OCI-LY3 (cell line): ENCODE results near the gene YPEL4.

ENCODE experiments used
- H2AFZ ChIP-seq: fragments of 200-600, 300-600 bp; shearing (Covaris generic); 2 replicates; pipeline ENCODE4 v1.6.0; 2014; ENCODE audit warnings: antibody characterized with exemption, low read depth, low read length
- H3K27ac ChIP-seq: fragments of 200-600, 300-600 bp; sonication (generic); 2 replicates; pipeline ENCODE4 v1.5.1; 2014; ENCODE audit warnings: mild to moderate bottlenecking, low read length, moderate library complexity, mixed read lengths
- H3K27me3 ChIP-seq: fragments of 200-600, 300-600 bp; sonication (generic); 2 replicates; pipeline ENCODE4 v1.6.1; 2014; ENCODE audit warnings: low read depth, low read length, mixed read lengths
- H3K36me3 ChIP-seq: fragments of 200-600, 300-600 bp; sonication (generic); replicated peaks from 2 replicates; pipeline ENCODE3; 2014; ENCODE audit warnings: low read depth, low read length, mixed read lengths
- H3K4me1 ChIP-seq: fragments of 300-600, 200-600 bp; sonication (generic); 2 replicates; pipeline ENCODE4 v1.6.1; 2014; ENCODE audit warnings: low read length, mixed read lengths
- H3K4me2 ChIP-seq: fragments of 200-600, 300-600 bp; sonication (generic); 2 replicates; pipeline ENCODE4 v1.6.1; 2014; ENCODE audit warnings: low read length, mixed read lengths
- H3K4me3 ChIP-seq: fragments of 300-600, 200-600 bp; sonication (generic); 2 replicates; pipeline ENCODE4 v1.5.1; 2014; ENCODE audit warnings: antibody characterized with exemption, mild to moderate bottlenecking, low read length, moderate library complexity
- H3K79me2 ChIP-seq: fragments of 300-600, 200-600 bp; shearing (Covaris generic); 2 replicates; pipeline ENCODE4 v1.6.1; 2014; ENCODE audit warnings: mild to moderate bottlenecking, low read length, mixed read lengths
- H3K9ac ChIP-seq: fragments of 300-600, 200-600 bp; shearing (Covaris generic); 2 replicates; pipeline ENCODE4 v1.6.0; 2014; ENCODE audit warnings: mild to moderate bottlenecking, low read length, moderate library complexity
- H3K9me3 ChIP-seq: fragments of 200-600, 300-600 bp; shearing (Covaris generic); 2 replicates; pipeline ENCODE4 v1.6.1; 2014; ENCODE audit warnings: low read length, mixed read lengths; ENCODE audit not compliant: insufficient read depth
- H4K20me1 ChIP-seq: fragments of 200-600, 300-600 bp; sonication (generic); 2 replicates; pipeline ENCODE4 v1.6.1; 2016; ENCODE audit warnings: low read length, mixed read lengths; ENCODE audit not compliant: insufficient read depth
- CTCF ChIP-seq: fragments of 200-600, 300-600 bp; sonication (generic); IDR thresholded peaks from 2 replicates; pipeline ENCODE4 v1.5.1; 2014; ENCODE audit warnings: antibody characterized with exemption, low read length, low read depth
- EZH2phosphoT487 ChIP-seq: fragments of 200-600 bp; shearing (Covaris generic); IDR thresholded peaks from 2 replicates; pipeline ENCODE4 v1.6.1; 2018; ENCODE audit warnings: antibody characterized with exemption, mixed run types, low read depth

The YPEL4 gene

GRCh38 chr11:57618438-57618837 is 31.3 kb downstream of the YPEL4 start:
- no peaks in the 10 kb centered on the region for H3K79me2 ChIP-seq
- no peaks in the 10 kb centered on the region for H4K20me1 ChIP-seq
- no peak overlapping the region for H3K4me2 ChIP-seq
- no peak overlapping the region for H2AFZ ChIP-seq
- no peak overlapping the region for H3K4me3 ChIP-seq
- H3K9me3 ChIP-seq = peaks cover 9% of the 10 kb centered on the region; the same call in 1 of the 2 replicates
- H3K9ac ChIP-seq = no peak overlapping the region
- TF ChIP-seq EZH2phosphoT487 = no peak
- no peak for TF ChIP-seq CTCF
- peaks cover 16% of the 10 kb centered on the region; the same call in 1 of the 2 replicates for H3K27me3 ChIP-seq
- H3K4me1 ChIP-seq = peaks cover 2% of the 10 kb centered on the region; the same call in 1 of the 2 replicates
- H3K27ac ChIP-seq = no peak overlapping the region
- H3K36me3 ChIP-seq = no peaks in the 10 kb centered on the region

- H3K27me3 ChIP-seq = peaks cover 20% of the 10 kb centered on the region; the same call in 1 of the 2 replicates
- no peaks in the 10 kb centered on the region for H3K36me3 ChIP-seq
- no peak overlapping the region for H2AFZ ChIP-seq
- H3K4me2 ChIP-seq = no peak overlapping the region
- H4K20me1 ChIP-seq = no peaks in the 10 kb centered on the region
- no peak overlapping the region for H3K9ac ChIP-seq
- TF ChIP-seq CTCF (no peak), EZH2phosphoT487 (no peak)
- no peak overlapping the region for H3K4me3 ChIP-seq
- H3K79me2 ChIP-seq = no peaks in the 10 kb centered on the region
- H3K27ac ChIP-seq = no peak overlapping the region
- H3K4me1 ChIP-seq = peaks cover 2% of the 10 kb centered on the region; the same call in 1 of the 2 replicates
- peaks cover 9% of the 10 kb centered on the region; the same call in 1 of the 2 replicates for H3K9me3 ChIP-seq
Observed at GRCh38 chr11:57616595-57616994, 33.1 kb downstream of the YPEL4 start.

DNA sequence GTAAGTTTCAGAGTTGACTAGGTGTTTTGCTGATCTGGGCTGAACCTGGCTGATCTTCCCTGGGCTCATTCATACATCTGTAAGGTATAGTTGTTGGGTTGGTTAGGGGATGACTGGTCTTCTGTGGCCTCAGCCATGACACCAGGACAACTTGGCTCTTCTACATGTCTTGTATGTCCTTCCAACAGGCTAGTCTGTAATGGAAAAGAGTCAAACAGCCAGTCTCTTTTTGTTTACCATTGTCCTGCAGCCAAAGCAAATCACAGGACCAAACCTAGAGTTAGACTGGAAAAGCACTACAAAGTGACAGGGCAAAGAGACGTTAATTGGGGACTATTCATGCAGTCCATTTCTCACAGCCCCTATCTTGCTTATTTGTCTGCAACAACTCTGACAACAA is 34.4 kb downstream of the YPEL4 start:
- Histone ChIP-seq H3K36me3 (no peaks in the 10 kb centered on the region), H3K4me2 (no peak overlapping the region), H3K9ac (no peak overlapping the region), H3K27ac (no peak overlapping the region), H2AFZ (no peak overlapping the region), H3K4me3 (no peak overlapping the region), H3K4me1 (no peaks in the 10 kb centered on the region), H3K79me2 (no peaks in the 10 kb centered on the region), H4K20me1 (no peaks in the 10 kb centered on the region), H3K9me3 (peaks cover 9% of the 10 kb centered on the region; the same call in 1 of the 2 replicates), H3K27me3 (peaks cover 29% of the 10 kb centered on the region)
- no peak for TF ChIP-seq EZH2phosphoT487
- no peak for TF ChIP-seq CTCF

GRCh38 chr11:57614234-57614772 is 35.4 kb downstream of the YPEL4 start:
- no peak overlapping the region for H3K4me2 ChIP-seq
- no peak for TF ChIP-seq CTCF
- H3K4me1 ChIP-seq = no peaks in the 10 kb centered on the region
- no peak overlapping the region for H3K4me3 ChIP-seq
- H4K20me1 ChIP-seq = no peaks in the 10 kb centered on the region
- no peaks in the 10 kb centered on the region for H3K79me2 ChIP-seq
- no peak overlapping the region for H2AFZ ChIP-seq
- H3K27ac ChIP-seq = no peak overlapping the region
- H3K9me3 ChIP-seq = peaks cover 2% of the 10 kb centered on the region; the same call in 1 of the 2 replicates
- no peak overlapping the region for H3K9ac ChIP-seq
- H3K36me3 ChIP-seq = no peaks in the 10 kb centered on the region
- H3K27me3 ChIP-seq = peaks cover 37% of the 10 kb centered on the region
